ENCODE measurements around the gene HSPA9.

Gene HSPA9

DNA sequence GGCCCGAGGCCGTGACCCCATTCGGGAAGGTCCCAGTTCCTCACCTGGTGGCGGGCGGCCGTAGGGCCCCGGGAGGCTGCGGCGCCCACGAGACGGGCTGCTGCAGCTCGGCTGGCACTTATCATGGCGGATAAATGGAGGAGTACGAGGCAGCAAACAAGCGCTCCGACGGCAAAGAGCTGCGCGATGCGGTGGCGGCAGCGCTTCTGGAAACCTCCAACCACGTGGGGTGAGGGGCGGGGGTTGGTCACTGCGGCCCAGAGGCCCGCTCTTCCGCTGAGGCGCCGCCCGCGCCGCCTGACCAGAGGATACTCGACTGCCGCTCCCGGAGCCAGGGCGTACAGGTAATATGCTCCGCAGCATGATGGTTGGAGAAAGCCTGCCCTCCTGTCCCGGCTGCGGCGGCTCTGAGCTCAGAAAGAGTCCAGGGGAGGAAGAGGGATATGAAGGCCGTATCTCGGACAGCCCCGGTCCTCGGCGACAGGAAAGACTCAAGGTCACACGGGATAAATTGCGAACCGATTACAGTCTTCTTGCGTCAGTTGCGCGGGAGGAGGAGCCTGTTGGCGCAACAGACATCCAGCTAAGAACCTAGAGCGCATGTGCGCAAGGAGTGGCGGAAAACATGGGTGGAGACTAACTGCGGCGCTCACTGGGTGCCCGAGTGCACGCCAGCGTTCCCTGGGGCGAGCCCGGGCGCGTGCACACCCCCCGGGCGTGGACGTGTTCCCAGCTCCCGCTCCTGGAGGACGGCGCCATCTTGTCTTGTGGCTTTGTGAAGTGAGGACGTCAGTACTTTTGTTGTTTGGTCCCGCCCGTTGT lies at the start of gene HSPA9:
Gene HSPA9, minus strand, starts transcription at position 208 of the 822 bp plus-strand sequence. Its CDS starts 83 bp downstream, at position 125.
- DNase-seq: peak; percentile 99

DNA sequence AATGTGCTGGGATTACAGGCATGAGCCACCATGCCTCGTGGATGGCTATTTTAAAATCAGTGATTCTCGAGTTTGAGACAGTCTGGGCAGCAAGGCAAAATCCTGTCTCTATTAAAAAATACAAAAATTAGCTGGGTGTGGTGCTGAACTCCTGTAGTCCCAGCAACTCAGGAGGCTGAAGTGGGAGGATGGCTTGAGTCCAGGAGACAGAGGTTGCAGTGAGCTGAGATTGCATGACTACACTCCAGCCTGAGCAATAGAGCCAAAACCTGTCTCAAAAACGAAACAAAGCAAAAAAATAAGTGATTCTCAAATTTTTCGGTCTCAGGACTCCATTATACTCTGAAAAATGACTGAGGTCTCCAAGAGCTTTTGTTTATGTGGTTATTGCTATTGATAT lies 47.9 kb upstream of the HSPA9 start:
- DNase-seq: peak; percentile 18

DNA sequence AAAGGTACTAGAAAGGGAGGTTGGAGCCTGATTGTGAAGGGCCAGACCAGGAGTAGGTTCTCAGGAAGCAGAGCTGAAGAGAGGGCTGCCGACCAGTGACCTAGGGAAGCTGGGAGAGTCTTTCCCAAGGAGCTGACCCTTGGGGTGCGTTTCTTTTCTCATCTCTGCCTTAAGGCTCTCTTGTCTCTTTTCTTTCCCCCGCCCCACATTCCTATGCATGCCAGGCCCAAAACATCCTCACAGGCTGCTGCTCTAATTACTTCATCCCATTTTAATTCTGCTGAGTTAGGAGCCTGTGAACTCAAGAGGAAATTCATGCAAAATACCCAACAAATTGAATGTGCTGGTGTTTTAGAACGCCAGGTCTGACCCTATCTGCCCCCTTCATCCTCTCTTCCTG lies 46.9 kb upstream of the HSPA9 start:
- DNase-seq: no peak

DNA sequence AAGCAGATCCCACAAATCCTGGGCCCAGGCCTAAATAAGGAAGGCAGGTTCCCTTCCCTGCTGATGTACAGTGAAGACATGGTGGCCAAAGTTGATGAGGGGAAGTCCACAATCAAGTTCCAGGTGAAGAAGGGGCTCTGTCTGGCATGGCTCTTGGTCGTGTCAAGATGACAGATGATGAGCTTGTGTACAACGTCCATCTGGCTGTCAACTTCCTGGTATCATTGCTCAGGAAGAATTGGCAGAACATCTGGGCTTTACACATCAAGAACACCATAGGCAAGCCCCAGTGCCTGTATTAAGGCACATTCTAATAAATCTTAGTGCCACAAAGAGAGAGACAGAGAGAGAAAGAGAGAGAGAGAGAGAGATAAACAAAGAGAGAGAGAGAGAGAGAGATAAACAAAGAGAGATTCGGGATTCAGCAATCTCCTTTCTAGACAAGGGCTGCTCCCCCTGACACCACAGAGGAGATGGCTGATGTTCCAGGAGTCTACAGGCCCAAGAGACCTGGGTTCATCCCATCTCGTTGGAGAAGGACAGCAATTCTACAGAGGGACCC lies 45.5 kb upstream of the HSPA9 start:
- DNase-seq: no peak

DNA sequence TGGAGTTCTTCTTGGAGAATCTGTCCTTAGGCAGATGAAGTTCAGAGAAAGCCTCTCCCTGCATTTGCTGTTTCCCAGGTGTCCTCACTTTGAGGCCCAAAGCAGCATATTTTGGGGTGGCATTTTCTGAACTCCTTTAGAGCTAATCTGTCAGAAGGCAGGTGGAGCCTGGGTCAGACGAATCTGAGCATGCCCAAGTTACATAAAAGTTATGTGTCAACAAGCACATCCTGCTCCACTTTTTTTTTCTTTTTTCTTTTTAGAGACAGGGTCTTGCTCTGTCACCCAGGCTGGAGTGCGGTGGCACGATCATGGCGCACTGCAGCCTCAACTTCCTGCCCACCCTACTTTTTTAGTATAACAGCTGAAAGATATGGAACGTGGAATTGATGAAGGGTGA lies 41.3 kb upstream of the HSPA9 start:
- no peak for DNase-seq

DNA sequence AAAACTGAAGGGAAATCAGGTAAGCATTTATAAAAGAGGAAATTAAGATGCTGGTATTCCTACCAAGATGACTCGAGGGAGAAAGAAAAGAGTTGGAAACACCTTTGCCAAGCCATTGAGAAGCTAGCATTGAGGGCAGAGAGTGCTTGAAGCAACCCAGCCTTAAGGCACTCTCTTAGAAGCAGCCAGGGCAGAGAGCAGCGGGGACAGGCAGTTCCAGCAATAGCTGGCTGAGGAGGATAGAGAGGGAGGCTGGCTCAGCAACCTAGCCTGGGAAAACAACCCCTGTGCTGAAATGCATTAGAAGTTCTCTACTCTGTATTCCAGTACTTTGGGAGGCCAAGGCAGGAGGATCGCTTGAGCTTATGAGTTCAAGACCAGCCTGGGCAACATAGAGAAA lies 40.3 kb upstream of the HSPA9 start:
- no peak for DNase-seq

DNA sequence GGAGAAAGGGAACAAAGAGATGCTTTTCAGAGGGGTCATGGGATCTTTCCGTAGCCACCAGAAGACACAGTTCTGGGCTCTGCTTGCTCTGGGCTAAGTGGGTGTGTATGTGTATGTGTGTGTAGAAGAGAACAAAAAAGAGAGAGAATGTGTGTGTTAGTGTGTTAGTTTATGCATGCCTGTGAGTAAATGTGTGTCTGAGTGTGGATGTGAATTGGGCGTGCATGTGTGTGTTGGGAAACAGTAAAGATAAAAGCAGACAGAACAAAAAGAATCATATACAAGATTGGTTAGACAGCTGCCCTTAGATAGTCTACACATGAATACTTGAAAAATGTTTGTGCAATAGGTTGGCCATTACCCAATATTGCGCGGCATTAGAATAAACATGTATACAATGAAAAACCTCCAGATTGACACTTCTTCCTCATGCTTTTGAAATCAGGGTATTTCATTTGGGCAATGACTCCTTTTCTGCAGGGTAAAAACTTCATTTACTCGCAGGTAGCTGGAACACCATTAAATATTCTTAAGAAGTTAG lies 36.5 kb upstream of the HSPA9 start:
- DNase-seq: no peak

DNA sequence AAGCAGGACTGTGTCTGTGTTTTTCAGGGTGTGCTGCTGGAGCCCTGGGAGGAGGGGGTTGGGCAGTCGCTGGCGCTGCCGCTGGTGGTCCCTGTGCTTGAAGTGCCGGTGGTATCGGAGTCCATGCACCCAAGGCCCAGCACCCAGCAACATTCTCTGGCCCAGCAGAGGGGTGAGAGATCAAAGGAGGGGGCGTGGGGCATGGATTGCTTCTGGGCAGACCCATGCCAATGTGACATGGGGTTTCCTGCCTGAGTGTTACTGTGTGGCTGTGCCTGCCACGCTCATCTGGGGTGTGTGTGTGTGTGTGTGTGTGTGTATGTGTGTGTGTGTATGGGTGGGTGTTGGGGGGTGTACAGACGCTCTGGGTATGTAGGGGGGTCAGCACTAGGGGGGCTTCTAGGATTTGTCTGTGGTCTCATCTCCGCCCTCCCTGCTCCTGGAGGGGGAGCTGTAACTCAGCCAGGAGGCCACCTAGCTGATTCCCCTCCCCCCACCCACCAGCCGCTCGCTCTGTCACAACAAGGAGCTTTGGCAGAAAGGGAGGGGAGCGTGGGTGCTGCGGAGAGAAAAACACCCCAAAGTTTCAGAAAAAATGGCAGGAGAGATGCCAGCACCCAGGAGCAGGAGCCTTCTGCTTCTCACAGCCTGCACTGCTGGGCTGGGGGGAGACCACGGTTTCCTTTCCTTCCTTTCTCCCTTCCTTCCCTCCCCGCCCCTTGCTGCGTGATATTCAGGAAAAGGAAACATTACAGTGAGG lies 35.9 kb upstream of the HSPA9 start:
- peak; percentile 32 for DNase-seq

DNA sequence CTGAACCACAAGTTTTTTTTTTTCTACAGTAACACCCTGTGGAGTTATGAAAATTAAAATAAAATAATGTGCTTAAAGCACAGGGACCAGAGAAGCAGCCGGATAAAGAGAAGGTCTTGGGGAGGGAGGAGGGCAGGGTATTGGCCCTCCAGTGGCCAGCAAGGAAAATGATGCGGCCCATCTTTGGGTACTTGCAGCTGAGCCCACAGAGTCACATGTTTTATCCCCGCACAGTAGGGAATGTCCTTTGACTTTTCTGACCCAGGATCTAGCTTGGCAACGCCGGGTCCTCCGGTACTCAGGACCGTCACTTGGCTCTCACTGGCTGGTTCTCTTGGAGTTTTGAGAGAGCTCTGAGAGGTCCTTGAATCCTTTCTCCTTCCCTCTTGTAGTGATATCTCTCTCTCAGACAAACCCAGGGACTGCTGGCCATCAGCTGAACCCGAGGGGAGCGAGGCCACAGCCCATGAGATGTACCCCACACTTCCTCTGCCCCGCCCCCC lies 35.3 kb upstream of the HSPA9 start:
- no peak for DNase-seq

DNA sequence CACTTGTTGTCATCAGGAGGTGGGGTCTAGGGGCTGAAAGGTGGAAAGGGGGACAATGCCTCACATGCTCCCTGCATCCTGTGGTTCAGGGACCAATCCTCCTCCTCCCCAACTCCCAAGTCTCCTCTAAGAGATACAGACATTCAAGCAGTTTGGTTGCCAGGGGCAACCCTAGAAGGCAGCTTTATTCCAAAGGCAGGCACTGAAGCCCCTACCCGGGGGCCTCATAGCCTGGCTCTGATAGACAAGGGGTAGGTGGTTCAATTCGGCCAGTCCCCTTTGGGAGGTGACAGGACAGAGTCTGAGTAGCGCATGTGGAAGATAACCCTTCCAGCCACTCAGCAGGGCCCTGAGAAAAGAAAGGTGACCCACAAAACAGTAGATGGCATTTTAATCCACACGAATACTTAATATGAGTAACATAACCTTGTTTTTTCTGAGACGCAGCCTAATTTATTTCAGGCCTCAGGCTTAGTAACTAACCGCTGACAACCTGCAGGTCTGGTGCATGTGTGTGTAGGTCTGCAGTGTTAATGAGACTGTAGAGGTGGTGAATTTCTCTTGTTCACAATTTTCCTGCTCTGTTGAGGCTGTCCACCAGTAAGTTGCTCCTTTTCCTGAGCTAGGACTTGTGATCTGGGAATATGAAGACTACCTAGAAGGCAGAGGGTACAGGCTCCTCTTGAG lies 31.3 kb upstream of the HSPA9 start:
- no peak for DNase-seq

DNA sequence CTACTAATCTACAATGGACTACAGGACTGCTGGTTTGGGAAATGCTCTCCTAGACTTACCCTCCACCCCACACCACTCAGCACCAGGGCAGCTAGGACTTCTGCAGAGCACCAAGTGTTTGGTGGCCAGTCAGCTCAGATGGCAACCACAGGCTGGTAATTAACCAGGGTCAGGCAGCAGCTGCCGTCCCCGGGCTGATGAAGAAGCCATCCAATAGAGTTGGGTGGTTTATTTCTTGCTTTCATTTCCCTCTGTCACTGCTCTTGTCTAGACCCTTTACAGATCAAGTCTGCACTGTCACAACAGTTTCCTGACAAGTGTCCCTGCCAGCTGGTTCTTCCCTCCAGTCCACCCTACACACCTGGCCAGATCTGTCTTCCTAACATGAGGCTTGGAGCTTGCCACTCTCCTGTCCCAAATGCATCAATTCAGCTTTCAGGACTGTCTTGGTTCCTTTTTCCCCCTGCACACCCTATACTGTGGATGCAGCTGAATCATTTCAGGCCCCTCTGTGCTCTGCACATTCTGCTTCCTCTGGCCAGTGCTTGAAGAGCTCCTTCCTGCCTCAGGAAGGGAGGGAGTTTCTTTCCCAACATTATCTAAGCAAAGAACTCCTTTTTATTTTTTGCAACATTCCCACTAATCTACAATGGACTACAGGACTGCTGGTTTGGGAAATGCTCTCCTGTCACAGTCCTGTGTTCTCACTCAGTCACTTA lies 30.2 kb upstream of the HSPA9 start:
- DNase-seq: no peak

DNA sequence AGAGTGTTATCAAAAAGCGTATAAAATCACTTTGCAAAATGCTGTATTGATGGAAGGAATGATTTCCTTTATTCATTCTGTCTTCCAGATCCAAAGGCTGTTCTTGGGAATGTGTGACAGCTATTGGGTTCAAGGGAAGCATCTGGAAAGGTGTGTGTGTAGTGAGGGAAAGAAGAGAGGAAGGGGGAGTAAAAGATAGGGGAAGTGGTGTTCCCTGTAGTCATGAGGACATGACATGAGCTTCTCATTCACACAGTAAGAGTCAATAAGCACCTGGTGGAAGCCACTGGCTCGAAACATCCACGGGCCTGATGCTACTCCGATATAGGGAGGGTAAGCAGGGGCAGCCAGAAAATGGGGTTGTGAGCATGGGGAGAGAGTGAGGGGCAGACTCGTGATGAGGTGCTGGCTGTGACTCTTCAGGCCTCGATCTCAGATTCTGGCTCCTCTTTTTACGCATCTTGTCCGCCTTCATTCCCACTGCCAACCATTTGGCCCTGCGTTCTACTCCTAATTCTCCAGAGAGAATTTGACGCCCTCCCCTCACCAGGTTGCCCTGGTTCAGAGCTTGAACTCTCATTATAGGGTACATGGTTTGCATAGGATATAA lies 29.1 kb upstream of the HSPA9 start:
- DNase-seq: no peak

DNA sequence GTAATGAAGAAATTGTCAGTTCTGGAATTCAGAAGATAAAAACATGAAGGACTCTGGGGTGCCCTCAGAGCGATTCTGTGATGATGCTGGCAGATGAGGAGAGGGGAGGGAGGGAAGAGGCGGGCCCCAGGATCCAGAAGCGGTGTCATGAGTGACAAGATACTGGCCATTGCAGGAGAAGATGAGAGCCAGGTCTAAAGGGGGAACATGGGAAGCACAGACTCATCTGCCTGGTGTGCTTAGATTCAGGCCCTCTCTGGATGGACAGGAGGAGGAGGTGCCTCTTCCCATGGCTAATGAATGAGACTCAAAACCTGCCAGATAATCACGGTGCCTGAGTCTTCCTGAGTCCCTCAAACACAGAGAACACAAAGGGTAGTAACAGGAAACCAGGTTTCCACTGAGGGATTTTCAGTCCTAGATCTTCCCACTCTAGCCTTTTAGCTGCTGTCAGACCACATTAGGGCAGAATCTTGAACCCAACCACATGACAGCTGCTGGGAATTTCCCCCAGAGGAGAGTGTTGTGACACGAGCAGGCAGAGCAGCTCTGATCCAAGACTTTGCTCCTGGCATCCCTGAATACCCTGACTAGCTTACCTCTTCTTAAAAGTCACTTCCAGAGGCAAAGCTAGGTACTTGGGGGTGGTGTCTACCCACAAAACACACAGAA lies 28.2 kb upstream of the HSPA9 start:
- no peak for DNase-seq

DNA sequence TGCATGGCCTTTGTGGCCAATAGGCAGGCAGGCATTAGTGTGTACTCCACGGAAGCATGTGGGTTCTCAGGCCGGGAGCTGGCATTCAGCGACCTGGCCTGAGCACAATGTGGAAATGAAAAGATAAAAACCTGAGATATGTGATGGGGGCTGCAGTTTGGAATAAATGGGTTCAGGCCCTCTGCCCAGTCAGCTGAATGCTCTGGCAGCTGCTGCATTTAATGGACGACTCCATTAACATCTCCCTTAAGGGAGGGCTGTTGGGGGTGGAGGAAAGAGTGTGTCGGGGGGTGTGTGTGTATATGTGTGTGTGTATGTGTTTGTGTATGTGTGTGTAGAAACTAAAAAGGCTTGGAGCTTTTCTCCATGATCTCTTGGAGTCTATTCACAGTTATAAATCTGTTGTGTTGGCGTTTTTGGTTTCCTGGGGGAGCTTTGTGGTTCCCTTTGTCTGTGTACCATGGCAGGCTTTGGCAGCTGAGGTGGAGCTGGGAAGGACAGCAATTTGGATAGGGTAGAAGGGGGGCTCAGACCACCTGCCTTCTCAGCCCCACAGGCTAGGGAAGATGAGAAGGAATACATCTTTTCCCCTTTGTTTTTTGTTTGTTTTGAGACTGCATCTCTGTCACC lies 27.3 kb upstream of the HSPA9 start:
- no peak for DNase-seq

DNA sequence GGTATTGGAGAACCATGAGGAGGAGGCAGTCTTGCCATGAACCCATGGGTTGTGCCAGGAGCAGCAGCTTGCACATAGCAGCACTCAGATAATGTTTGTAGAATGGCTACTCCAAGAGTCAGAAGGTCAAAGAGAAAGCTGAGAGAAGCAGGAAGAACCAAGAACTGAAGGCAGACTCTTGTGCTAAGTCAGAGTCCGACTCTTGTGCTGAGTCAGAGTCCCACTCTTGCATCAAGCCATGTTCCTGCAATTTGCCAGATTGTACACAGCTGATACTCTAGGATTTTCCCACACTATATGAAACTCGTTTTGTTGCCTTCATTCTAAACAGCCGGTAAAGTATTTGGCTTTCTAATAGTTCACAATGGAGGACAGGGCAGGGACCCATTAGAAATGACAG lies 26.2 kb upstream of the HSPA9 start:
- peak; percentile 49 for DNase-seq

DNA sequence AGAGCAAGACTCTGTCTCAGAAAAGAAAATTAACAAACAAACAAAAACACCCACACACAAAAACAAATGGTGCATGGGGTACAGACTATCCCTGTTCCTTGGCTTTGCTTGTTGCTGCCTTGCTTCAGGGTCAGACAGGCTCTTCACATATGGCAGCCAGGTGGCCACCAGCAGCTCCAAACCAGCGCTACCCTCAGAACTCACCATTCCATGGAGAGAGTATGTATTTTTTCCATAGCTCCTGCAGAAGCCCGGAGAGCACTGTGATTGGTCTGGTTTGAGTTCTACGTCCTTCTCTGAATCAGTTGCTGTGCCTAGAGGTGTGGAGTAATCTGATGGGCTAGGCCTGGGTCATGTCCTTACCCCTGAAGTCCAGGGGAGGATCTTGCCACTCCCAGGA lies 25.2 kb upstream of the HSPA9 start:
- no peak for DNase-seq

DNA sequence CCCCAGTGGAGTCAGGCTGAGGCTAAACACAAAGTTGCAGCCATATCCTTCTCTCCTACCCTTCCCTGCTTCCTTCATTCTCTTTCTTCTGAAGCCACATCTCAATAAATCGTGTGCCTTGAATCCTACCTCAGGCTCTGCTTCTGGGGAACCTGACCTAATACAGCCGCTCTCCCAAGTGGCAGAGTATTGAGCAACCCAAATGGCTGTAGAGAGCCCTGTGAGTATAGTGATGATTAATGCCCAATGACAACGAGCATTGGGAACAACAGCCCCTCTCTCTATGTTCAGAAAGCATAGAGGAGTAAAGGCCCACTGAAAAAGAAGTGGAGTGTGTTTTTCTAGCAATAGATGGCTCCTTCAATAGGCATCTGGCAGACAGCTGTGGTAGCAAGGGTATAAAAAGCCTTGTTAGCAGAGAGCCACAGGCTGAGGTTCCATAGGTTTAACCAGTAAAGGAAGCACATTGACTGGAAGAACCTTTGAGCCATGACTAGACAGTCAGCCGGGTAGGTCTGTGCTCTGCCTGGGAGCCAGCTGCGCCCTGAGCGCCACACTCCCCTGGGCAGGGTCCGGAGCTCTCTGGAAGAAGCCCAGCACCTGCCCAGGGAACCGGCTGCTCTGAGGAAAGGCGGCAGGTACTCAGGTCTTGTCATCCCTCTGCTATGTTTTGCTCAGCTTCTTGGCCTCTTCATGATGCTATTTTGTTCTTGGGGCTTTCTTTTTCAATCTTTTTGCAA lies 22.6 kb upstream of the HSPA9 start:
- no peak for DNase-seq

DNA sequence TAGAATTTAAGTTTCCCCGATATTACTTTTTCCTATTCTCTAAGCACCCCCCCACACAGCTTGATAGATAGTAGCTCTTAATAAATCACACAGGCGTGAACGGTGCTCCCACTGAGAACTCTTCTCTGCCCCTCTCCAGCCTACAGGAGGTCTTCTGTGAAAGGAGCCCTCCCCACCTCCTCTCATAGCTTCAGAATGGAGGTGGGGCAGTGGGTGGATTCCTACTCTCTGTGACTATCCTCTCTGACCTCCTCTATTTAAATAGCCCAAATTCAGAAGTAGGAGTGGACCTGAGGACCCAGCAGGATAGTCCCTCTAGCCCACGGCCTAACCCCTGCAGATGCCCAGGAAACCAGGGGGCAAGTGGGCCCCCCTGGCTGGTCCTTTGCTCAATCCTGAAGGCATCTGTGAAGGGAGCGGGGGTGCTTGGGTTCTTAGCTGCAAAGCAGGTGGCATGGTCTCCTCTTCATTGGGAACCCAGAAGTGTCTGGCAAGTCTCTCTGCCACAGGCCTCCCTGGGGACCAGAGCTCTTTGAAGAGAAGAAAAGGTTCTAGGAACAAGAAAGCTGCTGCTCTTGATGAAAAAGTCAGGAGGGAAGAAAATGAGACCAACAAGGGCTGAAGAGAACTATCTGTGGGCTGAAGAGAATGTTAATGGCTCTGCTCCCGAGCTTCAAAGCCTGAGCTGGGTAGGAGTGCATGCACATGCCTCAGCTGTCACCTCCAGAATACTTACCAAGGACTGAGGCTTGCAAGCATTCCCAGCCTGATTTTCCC lies 21.1 kb upstream of the HSPA9 start:
- no peak for DNase-seq

DNA sequence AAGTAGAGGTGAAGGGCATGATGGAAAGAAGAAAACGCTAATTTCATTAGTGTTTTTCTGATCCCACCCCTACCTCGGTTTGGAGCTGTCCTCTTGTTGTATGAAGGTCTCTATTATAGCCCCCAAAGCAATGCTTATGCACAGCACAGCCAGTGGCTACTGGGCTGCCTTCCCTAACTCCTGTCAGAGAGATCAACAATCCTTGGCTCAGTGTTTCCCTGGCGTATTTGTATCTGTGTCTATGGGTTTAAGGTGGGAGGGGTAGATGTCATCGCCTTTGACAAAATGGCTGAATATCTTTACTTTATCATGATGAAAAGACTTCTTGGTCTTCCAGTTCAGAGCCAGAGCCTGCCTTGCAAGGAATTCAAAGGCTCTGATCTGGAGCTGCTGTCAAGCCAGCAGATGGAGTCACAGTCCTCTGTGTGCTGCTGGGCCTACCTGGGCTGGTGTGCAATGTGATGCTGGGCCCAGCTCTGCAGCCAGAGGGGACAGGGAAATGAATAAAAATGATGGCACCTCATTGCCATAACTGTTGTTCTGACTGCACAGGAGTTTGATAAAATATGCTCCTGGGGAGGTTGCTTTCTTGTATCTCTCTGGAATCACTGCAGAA lies 20.1 kb upstream of the HSPA9 start:
- no peak for DNase-seq

All from OCI-M1 (cell line).